SK-N-SH treated with all-trans-retinoic acid at 6 μM for 48 hours (cell line): ENCODE measurements around the gene TMC4.

Experiments
- ATAC-seq: fragments of 200-7000 bp; cut with Tn5 transposase; 3 replicates; pipeline ENCODE4 v1.9.1; 2020; ENCODE audit warnings: mild to moderate bottlenecking, moderate library complexity
- ARNTL ChIP-seq: fragments of 450-650 bp; formaldehyde crosslinking; IDR thresholded peaks from 2 replicates; pipeline ENCODE4 v1.5.0; 2020; ENCODE audit warnings: low read depth, mild to moderate bottlenecking, moderate library complexity, borderline replicate concordance
- BACH2 ChIP-seq: fragments of 250-450 bp; sonication (Bioruptor Pico); IDR thresholded peaks from 2 replicates; pipeline ENCODE4 v1.9.0; 2021; ENCODE audit warnings: mild to moderate bottlenecking, borderline replicate concordance
- CSDC2 ChIP-seq: fragments of 250-450 bp; sonication (Bioruptor Pico); IDR thresholded peaks from 2 replicates; pipeline ENCODE4 v1.5.0; 2020; ENCODE audit warnings: mild to moderate bottlenecking, moderate library complexity
- ESRRG ChIP-seq: fragments of 250-450 bp; sonication (Bioruptor Pico); IDR thresholded peaks from 2 replicates; pipeline ENCODE4 v1.6.1; 2021; ENCODE audit warnings: mild to moderate bottlenecking
- GLIS3 ChIP-seq: fragments of 250-450 bp; sonication (Bioruptor Pico); IDR thresholded peaks from 2 replicates; pipeline ENCODE4 v1.5.0; 2020; ENCODE audit warnings: mild to moderate bottlenecking, moderate library complexity
- ISL1 ChIP-seq: fragments of 250-450 bp; sonication (Bioruptor Pico); IDR thresholded peaks from 2 replicates; pipeline ENCODE4 v2.1.2; 2022; ENCODE audit warnings: mild to moderate bottlenecking, moderate library complexity
- OSR1 ChIP-seq: fragments of 250-450 bp; sonication (Bioruptor Pico); IDR thresholded peaks from 2 replicates; pipeline ENCODE4 v1.8.0; 2022; ENCODE audit warnings: moderate library complexity, mild to moderate bottlenecking, inconsistent platforms
- PPARA ChIP-seq: fragments of 250-450 bp; sonication (Bioruptor Pico); IDR thresholded peaks from 2 replicates; pipeline ENCODE4 v1.5.0; 2020; ENCODE audit warnings: mild to moderate bottlenecking, borderline replicate concordance
- RARB ChIP-seq: fragments of 250-450 bp; sonication (Bioruptor Pico); IDR thresholded peaks from 2 replicates; pipeline ENCODE4 v1.8.0; 2021; ENCODE audit warnings: mild to moderate bottlenecking, moderate library complexity
- SNAI2 ChIP-seq: fragments of 250-450 bp; sonication (Bioruptor Pico); IDR thresholded peaks from 2 replicates; pipeline ENCODE4 v1.5.0; 2020; ENCODE audit warnings: mild to moderate bottlenecking, moderate library complexity
- TCF4 ChIP-seq: fragments of 250-450 bp; sonication (Bioruptor Pico); IDR thresholded peaks from 2 replicates; pipeline ENCODE4 v1.8.0; 2021; ENCODE audit warnings: mild to moderate bottlenecking, moderate library complexity, borderline replicate concordance
- ZC3H10 ChIP-seq: fragments of 250-450 bp; sonication (Bioruptor Pico); IDR thresholded peaks from 2 replicates; pipeline ENCODE4 v1.5.1; 2021; ENCODE audit warnings: mild to moderate bottlenecking, moderate library complexity
- ZFP3 ChIP-seq: fragments of 250-450 bp; sonication (Bioruptor Pico); IDR thresholded peaks from 2 replicates; pipeline ENCODE4 v1.5.0; 2020; ENCODE audit warnings: mild to moderate bottlenecking, moderate library complexity
- ZFP30 ChIP-seq: fragments of 450-650 bp; formaldehyde crosslinking; IDR thresholded peaks from 2 replicates; pipeline ENCODE4 v1.5.0; 2022; ENCODE audit warnings: mild to moderate bottlenecking, moderate library complexity
- ZNF565 ChIP-seq: fragments of 450-650 bp; formaldehyde crosslinking; conservative IDR thresholded peaks from 2 replicates; pipeline ENCODE4 v1.5.0; 2020; ENCODE audit warnings: low read depth, mild to moderate bottlenecking, moderate library complexity
- ZNF70 ChIP-seq: fragments of 450-650 bp; formaldehyde crosslinking; IDR thresholded peaks from 2 replicates; pipeline ENCODE4 v1.5.0; 2020; ENCODE audit warnings: mild to moderate bottlenecking, moderate library complexity
- ZNF8 ChIP-seq: fragments of 450-650 bp; formaldehyde crosslinking; IDR thresholded peaks from 2 replicates; pipeline ENCODE4 v1.5.0; 2020; ENCODE audit warnings: mild to moderate bottlenecking, moderate library complexity
- TF ChIP-seq, protein P1 (sequence below): fragments of 250-450 bp; sonication (Bioruptor Pico); IDR thresholded peaks from 2 replicates; pipeline ENCODE4 v1.5.0; 2020; ENCODE audit warnings: mild to moderate bottlenecking, moderate library complexity
- TF ChIP-seq, protein P2 (sequence below): fragments of 250-450 bp; sonication (Bioruptor Pico); IDR thresholded peaks from 2 replicates; pipeline ENCODE4 v1.5.1; 2020; ENCODE audit warnings: low read depth, mild to moderate bottlenecking, moderate library complexity
- TF ChIP-seq, protein P3 (sequence below): fragments of 250-450 bp; sonication (Bioruptor Pico); IDR thresholded peaks from 2 replicates; pipeline ENCODE4 v1.8.0; 2021; ENCODE audit warnings: low read depth, mild to moderate bottlenecking, moderate library complexity, borderline replicate concordance
- TF ChIP-seq, protein P4 (sequence below): fragments of 250-450 bp; sonication (Bioruptor Pico); IDR thresholded peaks from 2 replicates; pipeline ENCODE4 v1.8.0; 2020; ENCODE audit warnings: mild to moderate bottlenecking, moderate library complexity, borderline replicate concordance

The TMC4 gene

DNA sequence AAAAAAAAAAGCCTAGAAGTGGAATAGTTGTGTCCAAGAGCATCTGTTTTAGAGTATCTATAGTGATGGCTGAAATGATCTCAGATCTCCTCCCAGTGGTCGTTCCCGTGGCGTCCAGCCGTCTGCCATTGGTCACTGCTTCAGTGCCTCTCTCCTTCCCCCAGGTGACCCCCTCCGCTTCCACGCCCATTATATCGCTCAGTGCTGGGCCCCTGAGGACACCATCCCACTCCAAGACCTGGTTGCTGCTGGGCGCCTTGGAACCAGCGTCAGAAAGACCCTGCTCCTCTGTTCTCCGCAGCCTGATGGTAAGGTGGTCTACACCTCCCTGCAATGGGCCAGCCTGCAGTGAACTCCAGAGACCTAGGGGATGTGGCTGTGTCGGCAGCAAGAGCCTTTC lies 20.1 kb upstream of the TMC4 start:
- TF ChIP-seq, protein P1, sequence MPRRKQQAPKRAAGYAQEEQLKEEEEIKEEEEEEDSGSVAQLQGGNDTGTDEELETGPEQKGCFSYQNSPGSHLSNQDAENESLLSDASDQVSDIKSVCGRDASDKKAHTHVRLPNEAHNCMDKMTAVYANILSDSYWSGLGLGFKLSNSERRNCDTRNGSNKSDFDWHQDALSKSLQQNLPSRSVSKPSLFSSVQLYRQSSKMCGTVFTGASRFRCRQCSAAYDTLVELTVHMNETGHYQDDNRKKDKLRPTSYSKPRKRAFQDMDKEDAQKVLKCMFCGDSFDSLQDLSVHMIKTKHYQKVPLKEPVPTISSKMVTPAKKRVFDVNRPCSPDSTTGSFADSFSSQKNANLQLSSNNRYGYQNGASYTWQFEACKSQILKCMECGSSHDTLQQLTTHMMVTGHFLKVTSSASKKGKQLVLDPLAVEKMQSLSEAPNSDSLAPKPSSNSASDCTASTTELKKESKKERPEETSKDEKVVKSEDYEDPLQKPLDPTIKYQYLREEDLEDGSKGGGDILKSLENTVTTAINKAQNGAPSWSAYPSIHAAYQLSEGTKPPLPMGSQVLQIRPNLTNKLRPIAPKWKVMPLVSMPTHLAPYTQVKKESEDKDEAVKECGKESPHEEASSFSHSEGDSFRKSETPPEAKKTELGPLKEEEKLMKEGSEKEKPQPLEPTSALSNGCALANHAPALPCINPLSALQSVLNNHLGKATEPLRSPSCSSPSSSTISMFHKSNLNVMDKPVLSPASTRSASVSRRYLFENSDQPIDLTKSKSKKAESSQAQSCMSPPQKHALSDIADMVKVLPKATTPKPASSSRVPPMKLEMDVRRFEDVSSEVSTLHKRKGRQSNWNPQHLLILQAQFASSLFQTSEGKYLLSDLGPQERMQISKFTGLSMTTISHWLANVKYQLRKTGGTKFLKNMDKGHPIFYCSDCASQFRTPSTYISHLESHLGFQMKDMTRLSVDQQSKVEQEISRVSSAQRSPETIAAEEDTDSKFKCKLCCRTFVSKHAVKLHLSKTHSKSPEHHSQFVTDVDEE: no peak
- TF ChIP-seq TCF4 (no peak), ESRRG (CRISPR knock-in tag) (no peak), ISL1 (CRISPR knock-in tag) (no peak), ZC3H10 (CRISPR knock-in tag) (no peak), BACH2 (CRISPR knock-in tag) (no peak), ZFP3 (CRISPR knock-in tag) (no peak), RARB (CRISPR knock-in tag) (no peak), ZNF8 (CRISPR knock-in tag) (no peak), ZNF70 (CRISPR knock-in tag) (no peak), CSDC2 (CRISPR knock-in tag) (no peak), ZFP30 (CRISPR knock-in tag) (no peak), SNAI2 (CRISPR knock-in tag) (no peak), GLIS3 (CRISPR knock-in tag) (no peak), ZNF565 (CRISPR knock-in tag) (no peak), OSR1 (CRISPR knock-in tag) (no peak)
- TF ChIP-seq, protein P2, sequence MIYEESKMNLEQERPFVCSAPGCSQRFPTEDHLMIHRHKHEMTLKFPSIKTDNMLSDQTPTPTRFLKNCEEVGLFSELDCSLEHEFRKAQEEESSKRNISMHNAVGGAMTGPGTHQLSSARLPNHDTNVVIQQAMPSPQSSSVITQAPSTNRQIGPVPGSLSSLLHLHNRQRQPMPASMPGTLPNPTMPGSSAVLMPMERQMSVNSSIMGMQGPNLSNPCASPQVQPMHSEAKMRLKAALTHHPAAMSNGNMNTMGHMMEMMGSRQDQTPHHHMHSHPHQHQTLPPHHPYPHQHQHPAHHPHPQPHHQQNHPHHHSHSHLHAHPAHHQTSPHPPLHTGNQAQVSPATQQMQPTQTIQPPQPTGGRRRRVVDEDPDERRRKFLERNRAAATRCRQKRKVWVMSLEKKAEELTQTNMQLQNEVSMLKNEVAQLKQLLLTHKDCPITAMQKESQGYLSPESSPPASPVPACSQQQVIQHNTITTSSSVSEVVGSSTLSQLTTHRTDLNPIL (CRISPR knock-in tag): no peak
- TF ChIP-seq, protein P3, sequence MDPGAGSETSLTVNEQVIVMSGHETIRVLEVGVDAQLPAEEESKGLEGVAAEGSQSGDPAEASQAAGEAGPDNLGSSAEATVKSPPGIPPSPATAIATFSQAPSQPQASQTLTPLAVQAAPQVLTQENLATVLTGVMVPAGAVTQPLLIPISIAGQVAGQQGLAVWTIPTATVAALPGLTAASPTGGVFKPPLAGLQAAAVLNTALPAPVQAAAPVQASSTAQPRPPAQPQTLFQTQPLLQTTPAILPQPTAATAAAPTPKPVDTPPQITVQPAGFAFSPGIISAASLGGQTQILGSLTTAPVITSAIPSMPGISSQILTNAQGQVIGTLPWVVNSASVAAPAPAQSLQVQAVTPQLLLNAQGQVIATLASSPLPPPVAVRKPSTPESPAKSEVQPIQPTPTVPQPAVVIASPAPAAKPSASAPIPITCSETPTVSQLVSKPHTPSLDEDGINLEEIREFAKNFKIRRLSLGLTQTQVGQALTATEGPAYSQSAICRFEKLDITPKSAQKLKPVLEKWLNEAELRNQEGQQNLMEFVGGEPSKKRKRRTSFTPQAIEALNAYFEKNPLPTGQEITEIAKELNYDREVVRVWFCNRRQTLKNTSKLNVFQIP: no peak
- TF ChIP-seq, all 23 proteins: peak for 0
- no peak for ATAC-seq

DNA sequence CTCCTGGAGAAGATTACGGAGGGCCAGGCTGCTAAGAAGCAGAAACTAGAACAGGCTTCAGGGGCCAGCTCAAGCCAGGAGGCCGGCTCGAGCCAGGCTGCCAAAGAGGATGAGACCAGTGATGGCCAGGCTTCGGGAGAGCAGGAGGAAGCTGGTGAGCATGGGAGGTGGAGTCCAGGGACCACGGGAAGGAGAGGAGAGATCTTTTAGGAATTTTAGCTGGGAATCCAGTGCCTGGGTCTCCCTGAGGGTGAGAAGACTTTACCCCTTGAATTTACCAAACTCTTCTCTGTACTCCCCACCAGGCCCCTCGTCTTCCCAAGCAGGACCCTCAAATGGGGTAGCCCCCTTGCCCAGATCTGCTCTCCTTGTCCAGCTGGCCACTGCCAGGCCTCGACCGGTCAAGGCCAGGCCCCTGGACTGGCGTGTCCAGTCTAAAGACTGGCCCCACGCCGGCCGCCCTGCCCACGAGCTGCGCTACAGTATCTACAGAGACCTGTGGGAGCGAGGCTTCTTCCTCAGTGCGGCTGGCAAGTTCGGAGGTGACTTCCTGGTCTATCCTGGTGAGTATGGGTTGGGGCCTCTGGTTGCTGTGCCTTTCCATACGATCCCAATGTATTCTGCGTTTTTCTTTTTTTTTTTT lies 19.0 kb upstream of the TMC4 start:
- ATAC-seq: no peak
- TF ChIP-seq, protein P4, sequence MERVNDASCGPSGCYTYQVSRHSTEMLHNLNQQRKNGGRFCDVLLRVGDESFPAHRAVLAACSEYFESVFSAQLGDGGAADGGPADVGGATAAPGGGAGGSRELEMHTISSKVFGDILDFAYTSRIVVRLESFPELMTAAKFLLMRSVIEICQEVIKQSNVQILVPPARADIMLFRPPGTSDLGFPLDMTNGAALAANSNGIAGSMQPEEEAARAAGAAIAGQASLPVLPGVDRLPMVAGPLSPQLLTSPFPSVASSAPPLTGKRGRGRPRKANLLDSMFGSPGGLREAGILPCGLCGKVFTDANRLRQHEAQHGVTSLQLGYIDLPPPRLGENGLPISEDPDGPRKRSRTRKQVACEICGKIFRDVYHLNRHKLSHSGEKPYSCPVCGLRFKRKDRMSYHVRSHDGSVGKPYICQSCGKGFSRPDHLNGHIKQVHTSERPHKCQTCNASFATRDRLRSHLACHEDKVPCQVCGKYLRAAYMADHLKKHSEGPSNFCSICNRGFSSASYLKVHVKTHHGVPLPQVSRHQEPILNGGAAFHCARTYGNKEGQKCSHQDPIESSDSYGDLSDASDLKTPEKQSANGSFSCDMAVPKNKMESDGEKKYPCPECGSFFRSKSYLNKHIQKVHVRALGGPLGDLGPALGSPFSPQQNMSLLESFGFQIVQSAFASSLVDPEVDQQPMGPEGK (CRISPR knock-in tag): no peak
- TF ChIP-seq PPARA (no peak), CSDC2 (CRISPR knock-in tag) (no peak), OSR1 (CRISPR knock-in tag) (no peak), ESRRG (CRISPR knock-in tag) (no peak), ARNTL (no peak), ISL1 (CRISPR knock-in tag) (no peak), RARB (CRISPR knock-in tag) (no peak), ZFP3 (CRISPR knock-in tag) (no peak)
- TF ChIP-seq, protein P1: no peak
- TF ChIP-seq, protein P2 (CRISPR knock-in tag): no peak
- TF ChIP-seq, protein P3: no peak
